Measurements from ENCODE around the gene TOMM7.
"Not testable (repeated sequence)": the region's sequence is repeated elsewhere in the genome, so short reads cannot be mapped to it uniquely, and the experiment has no call there.

TOMM7 gene

DNA sequence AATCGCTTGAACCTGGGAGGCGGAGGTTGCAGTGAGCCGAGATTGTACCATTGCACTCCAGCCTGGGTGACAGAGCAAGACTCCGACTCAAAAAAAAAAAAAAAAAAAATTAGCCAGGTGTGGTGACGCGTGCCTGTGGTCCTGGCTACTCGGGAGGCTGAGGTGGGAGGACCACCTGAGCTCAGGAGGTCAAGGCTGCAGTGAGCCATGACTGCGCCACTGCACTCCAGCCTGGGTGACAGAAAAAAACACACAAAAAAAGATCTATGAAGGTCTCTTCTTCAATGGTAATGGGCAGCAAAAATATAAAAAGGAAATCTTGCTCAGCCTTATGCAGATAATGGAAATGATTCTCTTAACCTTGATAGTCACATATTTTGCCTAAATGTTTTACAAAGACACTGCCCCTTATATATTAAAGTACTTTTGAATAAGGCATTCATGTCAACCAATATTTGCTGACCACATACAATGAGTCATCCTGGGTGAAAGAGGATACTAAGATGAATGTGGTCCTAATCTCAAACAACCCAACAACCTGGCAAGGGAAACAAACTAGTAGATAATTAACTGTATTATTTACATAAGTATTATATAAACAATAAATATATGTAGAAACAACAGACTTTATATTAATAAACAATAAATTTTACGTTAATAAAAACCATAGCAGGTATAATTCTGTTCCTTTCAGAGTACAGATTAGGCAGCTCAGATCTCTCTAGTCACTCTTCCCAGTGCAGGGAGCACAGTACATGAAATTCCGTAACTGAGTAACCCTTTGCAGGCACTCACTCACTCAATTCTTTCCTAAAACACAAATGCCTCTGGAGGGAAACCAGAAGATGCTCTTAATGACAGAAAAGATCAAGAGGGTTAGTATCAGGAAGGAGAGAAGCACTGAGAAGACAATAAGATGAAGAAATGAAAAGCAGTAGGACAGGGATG is 8.1 kb downstream of the TOMM7 start:
- DNase-seq = no peak

DNA sequence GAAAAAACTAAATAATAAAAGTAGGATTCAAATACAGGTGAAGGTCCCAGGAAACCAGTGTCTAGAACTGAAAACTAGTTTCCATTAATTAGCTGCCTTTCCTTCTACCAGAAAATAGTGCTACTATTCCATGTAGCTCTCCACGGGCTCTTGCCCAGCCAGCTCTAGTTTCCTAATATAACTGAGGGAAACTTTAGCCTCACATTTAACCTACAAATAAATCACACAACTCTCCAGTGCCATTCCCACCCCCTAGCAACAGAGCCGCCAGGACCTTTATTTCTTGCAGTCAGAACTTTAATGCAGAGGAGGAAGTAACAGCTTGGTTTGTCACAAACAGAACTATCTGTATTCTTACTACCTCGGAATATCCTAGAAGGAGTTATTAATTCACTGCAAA is 10.3 kb downstream of the TOMM7 start:
- DNase-seq = no peak

DNA sequence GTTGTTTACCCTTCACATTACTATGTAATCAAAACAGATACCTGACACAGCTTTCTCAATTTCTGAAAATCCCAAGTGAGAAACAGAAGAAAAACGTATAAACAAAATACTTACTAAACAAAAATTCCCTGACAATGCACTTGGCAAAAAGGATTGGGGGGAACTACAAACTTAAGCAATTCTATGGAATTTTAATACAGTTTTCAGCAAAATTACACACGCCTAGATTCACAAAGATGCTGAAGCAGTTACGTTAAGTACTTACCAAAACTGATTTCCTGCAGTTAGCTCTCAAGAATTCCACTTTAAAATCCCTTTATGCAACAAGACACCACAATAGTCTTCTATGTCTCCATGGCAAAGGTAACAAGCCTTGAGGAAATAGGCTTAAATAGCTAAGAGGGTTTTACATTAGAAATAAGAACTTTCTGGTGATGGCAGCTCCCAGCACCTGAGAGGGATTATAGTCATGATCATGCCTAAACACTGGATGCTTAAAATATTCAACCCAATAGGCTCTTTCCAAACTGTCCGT is 10.8 kb downstream of the TOMM7 start:
- no peak for DNase-seq

DNA sequence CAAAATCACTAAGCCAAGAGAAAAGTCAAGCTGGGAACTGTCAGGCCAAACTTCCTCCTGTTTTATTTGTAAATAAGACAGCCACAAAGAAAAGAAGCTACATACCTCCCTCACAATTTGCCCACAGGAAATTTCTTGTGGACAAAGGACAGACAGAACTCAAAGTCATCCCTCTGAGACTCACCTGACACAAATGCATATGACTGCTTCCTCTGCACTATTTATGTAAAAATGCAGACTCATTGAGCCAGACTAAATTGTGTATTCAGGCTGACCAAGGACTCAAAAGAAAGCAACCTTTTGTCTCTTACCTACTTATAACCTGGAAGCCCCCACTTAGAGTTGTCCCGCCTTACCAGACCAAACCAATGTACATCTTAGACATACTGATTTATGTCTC is 11.8 kb downstream of the TOMM7 start:
- DNase-seq = no peak

DNA sequence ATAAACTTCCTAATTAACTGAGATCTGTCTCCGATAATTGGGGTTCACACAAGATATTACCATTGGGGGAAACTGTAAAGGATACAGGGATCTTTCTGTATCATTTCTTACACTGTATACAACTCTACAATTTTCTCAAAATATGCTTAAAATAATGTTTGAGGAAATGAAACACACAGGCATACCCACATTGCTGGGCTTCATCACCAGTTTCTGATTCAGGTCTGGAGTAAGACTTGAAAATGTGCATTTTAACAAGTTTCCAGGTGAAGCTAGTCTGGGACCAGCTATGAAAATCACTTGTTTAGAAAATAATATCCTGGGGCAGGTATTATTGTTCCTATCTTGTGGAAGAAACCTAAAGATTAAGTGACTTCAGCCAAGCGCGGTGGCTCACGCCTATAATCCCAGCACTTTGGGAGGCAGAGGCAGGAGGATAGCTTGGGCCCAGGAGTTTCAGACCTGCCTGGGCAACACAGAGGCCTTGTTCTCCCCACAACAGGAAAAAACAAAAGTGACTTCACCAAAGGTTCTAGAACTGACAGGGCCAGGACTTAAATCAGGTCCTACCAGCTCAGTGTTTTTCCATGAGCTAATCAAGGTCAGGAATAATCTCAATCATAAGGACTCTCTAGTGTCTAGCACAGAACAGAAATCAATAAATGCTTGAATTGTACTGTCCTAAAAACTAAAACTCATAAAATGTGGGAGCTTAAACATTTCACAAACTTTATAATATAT is 12.6 kb downstream of the TOMM7 start:
- DNase-seq = no peak

DNA sequence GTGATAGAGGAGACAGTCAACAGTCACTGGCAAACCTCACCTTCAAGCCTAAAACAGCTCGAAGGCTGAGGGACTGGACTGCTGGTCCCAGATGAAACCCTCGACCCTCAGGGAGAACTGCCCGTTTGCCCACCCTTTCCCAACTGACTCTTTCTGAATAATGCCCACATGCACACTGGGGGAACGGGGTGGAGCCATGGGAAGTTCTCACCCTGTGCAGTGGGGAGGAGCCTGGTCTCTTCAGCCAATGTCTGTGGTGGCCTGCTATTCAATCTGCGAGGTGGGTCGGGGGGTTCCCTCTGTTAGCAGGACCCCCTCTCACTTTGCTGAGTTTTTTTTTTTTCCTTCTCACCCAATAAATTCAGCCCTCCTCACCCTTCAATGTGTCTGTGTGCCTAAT is 14.5 kb downstream of the TOMM7 start:
- DNase-seq = no peak

DNA sequence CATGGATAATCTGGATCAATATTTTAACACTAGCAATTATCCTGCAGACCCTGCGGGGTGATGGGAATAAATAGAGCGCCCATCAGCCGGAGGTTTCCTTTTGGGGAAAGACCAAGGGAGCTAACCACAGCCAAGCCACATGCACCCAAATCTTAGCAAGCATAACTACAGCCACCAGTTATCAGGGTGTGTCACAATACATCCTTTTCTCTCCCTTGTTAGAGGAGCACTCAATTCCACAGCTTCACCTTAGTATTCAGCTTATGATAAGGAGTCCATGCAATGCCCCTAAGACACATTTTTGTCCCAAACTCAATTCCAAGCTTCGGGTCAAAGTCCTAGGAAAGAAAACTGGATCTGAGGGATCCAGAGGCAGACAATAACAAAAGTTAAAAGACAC is 15.9 kb downstream of the TOMM7 start:
- DNase-seq = no peak

DNA sequence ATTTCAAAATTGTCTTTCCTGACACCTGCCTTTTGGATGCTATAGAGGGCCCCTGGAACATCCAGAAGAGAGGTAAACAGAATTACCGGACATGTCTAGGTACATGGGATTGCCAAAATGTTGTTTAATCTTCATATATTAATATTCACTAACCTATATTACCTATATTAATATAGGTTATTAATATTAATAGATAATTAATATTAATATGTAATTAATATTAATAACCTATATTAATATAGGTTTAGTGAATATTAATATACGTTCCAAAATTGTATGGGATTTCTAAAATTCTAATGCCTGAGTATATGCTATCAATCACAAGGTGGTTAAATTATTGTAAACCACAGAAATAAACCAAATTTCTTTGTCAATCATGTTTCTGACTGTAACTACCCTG is 17.4 kb downstream of the TOMM7 start:
- no peak for DNase-seq

DNA sequence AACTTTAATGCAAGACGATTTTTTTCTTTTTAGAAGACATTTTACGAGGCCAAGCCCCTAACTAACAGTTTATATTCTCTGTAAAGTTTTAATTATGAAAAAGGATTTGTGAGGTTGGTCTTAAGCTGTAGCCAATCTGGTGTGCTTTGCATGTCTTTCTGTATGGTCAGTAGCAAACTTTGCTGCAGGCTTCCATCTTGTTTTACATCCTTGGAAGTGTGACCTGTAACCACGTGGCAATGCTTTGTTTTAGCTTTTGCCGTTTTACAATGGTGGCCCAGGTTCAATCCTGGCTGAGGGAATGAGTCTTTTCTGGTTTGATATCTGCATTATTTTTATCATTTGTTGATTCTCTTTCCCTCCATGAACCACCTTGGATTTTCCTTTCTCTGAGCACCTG is 19.8 kb downstream of the TOMM7 start:
- not testable (repeated sequence) for DNase-seq

DNA sequence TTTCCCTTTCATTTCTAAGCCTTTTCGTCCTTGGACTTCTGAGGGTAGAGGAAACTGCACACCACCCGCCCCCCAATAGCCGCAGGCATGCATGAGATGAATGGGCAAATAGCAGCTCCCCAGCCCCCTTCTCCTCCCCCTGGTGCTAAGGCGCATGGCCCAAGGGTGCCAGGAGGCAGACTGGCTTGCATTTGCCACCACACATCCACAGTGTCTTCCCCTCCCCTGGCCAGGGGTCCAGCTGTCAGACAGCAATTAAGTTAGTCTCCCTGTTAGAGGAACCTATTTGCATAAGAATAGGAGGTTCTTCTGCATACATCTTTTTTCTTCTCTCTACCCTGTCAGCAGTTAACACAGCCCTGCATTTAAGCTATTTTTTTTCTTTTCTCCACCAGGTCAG is 20.2 kb downstream of the TOMM7 start:
- no peak for DNase-seq

DNA sequence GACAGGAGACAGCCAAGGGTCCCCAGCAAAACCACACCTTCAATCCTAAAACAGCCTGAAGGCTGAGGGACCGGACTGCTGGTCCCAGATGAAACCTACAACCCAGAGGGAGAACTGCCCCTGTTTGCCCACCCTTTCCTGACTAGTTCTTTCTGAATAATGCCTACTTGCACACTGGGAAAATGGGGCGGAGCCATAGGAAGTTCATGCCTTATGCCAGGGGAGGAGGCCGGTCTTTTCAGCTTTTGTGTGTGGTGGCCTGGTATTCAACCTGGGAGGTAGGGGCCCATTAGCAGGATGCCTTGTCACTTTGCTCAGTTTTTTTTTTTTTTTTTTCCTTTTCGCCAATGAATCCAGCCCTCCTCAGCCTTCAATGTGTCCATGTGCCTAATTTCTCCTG is 20.7 kb downstream of the TOMM7 start:
- DNase-seq = no peak

DNA sequence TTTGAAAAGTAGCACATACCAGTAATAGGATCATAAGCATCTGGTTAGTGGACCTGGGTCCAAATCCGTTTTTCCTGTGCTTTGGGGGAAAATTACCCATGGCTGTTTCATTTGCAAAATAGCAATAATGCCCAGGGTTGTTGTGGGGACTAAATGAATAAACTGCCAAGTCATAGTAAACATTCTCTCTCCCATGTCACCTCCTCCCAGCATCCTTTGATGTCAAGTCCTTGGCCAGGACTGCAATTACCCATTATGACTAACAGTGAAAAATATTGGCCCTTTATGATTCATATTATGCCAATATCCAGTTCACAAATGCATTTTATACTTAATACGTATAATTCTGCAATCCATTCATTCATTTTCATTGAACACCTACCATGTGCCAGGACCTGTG is 23.0 kb downstream of the TOMM7 start:
- DNase-seq = no peak

DNA sequence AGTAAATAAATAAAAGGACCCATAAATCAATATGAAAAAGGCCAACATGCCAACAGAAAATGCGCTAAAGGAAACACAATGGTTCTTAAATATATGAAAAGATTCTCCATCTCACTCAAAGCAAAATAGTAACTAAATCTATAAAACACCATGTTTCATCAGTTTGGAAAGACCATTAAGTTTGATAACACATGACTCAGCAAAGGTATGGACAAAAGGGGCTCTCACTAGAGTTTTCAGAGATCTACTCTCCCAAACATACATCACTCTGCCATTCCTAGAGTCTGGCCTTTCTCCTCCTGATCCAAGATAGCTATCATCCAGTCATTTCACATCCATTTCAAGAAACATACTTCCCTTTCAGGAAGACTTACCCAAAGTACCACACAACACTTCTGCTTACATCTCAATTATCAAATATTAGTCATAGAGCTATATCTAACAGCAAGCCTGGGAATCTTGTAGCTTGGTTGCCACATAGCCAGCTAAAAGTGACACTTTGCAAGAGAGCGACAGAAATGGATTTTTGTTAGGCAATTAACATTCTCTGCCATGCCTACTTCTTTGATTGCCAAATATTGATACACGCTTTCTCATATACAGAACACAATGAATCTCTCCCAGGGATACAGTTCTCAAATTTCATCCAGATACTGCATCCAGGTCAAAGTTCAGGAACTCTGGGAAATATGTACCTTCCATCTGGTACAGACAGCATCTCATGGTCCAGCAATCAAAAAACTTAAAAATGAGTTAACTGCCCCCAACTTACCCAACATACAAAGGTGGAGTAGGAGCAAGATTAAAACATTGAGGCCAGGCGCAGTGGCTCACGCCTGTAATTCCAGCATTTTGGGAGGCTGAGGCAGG is 28.8 kb downstream of the TOMM7 start:
- no peak for DNase-seq

DNA sequence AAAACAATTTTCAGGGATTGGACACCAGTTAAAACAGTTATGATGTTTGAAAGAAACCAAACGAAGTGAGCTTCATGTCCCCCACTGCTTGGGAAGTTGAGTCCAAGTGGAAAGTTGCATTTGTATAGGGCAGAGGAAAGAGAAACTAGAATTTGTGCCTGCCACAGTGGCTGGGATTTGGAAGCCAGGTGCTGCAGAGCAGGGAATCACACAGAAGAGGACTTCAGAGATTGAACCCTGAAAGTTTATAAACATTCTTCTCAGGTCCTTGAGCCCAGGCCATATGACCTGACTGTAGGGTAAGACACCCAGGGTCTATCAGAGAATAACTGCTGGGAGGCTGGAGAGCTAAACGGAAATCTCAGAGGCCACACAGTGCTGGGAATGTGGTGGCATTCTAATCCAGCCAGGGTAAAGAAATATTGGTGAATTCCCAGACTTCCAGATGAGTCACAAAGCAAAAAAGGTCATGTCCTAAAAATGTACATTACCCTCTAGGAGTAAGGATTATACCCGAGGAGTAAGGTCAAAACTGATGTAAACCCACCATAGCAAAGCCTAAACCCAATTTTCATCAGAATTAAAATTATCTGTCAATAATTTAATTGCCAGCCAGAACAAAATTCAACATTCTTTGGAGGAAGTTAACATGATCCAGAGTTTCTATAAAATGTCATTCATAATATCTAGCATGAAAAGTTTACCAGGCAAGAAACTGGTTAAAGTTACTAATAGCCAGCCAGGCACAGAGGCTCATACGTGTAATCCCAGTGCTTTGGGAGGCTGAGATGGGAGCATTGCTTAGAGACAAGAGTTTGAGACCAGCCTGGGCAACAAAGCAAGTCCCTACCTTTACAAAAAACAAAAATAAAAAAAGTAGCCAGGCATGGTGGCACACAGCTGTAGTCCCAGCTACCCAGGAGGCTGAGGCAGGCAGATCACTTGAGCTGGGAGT is 31.2 kb downstream of the TOMM7 start:
- no peak for DNase-seq

DNA sequence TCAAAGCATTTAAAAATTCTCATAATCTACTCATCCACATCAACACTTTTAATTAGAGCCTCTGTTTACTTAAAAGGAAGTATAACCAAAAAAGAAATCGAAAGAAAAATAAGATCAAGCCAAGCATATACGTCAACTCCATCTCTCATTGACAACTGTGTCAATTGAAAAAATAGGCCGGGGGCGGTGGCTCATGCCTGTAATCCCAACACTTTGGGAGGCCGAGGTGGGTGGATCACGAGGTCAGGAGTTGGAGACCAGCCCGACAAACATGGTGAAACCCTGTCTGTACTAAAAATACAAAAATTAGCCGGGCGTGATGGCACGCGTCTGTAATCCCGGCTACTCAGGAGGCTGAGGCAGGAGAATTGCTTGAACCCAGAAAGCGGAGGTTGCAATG is 32.0 kb downstream of the TOMM7 start:
- DNase-seq = not testable (repeated sequence)

DNA sequence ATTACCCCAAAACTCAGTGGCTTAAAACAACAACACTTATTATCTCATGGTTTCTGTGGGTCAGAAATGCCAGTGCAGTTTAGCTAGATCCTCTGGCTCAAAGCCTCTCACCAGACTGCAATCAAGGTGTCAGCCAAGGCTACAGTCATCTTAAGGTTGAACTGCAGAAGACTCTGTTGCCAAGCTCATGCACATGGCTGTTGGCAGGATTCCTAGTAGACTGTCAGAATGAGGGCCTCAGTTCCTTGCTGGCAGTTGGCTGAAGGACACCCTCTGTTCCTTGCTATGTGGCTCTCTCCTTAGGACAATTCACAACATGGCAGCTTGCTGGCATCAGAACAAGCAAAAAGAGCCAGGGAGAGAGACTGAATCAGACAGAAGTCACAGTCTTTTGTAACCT is 34.7 kb downstream of the TOMM7 start:
- DNase-seq = no peak

DNA sequence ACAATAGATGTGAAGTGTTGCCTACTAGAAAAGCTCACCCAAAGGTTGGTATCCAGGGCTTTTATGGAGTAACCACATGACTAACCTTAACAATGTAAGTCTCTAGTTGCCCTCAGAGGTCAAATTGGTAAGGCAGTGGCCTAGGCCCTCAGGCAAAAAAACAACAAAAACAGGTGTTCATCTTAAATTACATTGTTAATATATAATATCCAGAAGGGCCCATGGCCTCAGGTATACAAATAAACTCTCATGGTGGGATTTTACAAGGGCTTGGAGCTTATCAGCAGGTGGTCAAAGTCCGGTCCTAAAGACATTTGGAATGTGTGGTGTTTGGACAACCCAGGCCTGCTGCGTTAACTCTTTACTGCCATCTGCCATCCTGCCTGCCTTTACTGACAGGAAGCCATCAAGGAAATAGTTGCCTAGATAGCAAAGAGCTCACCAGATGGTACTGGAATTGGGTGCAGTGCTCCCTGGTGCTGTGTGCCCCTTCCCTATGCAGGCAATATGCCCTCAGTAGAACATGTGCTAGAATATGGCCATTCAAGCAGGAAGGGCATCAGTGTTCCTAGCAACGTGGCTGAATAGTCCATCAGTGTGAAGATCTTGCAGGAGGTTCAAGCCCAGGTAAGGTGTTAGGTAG is 36.2 kb downstream of the TOMM7 start:
- DNase-seq = no peak

DNA sequence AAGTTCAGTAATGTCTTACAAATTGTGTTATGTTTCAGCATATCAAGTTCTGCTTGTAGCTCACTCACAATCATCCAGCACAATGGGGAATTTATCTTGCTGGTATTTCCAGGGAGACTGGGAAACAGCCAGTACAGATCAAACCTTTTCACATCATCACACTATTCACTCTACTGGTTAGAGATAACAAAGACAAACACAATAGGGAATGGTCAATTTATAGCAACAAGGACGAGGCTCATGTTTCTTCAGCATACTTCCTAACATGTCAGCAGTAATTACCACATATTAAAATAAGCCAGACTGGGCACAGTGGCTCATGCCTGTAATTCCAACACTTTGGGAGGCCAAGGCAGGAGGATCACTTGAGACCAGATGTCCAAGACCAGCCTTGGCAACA is 38.3 kb downstream of the TOMM7 start:
- DNase-seq = no peak

DNA sequence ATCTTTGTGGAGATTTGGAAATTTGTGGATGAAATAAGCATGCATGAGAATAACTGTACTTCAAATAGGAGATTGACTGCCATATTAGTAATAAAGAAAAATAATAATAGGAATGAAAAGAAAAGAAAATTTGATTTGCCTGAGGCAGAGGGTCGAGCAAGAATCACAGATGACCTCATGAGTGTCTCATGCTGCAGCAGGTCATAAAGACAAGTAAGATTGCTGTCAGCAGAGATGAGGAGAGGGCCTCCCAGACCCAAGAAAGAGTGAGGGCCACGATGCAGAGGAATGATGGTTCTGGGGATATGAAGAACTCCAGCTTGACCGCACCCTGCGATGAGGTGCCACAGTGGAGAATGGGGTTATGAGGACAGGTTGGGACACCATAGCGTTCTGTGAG is 39.2 kb downstream of the TOMM7 start:
- DNase-seq = no peak

DNA sequence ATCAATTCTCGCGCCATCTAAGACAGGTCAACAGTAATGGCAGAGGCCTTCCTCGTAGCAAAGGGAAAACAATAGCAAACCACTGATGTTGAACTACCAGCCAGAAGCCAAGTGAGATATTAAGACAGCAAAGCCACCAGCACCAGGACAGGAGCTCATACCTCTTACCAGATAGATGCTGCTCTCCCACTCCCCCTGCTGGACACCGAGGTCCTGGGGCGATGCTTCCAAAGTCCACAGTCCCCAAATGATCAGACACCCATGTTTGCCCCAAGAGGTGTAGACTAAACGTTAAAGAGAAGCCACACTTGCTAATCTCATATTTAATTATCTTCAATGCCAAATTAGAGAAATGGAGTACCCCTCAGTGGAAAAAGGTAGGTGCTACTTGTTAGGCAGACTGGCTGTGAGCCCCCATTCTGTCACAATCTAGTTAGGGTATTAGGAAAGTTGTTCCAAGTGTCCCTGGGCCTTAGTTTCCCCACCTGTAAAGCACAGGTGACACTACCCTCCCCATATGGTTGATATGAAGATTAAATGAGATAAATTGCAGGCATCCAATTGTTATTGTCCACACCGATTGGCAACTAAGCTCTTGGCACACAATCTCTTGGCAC is 39.9 kb downstream of the TOMM7 start:
- peak; percentile 79 for DNase-seq

DNA sequence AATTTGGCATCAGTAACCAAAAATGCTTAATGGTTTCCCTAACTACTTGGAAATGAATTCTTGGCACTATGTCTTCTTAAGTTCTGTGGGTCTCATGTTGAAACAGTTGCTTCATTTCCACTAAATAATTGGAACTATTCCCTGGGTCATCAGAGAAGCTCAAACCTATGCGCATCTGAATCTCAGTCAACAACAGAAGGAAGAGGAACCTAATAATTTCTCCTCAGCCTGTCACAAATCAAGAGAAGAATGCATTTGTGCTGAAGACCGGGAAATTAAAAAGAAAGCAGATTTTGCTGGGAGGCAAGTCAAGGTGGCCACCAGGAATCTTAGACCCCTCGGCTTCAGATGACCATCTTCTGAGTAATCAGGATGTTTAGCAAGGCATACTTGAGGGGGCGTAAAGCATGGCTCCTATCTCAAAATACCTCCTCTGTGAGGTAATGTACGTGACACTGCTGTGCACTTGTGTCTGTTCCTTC is 41.4 kb downstream of the TOMM7 start:
- DNase-seq = no peak

Data from CD4-positive, alpha-beta T cell treated with Interleukin-17A for 4 hours (primary cell).